ENCODE measurements around the gene MPL.

GRCh38 chr1:43325381-43325780, 12.2 kb upstream of the MPL start:
- TF ChIP-seq EZH2phosphoT487 (IDR thresholded peaks at IDR 0.05; ENCODE audit: insufficient read depth, low read depth): no peak
- no peak for TF ChIP-seq EZH2 (IDR thresholded peaks at IDR 0.05; ENCODE audit: insufficient read depth, poor library complexity, severe bottlenecking)

All from GM23248 (cell line).